Activated CD4-positive, alpha-beta T cell treated with anti-CD3 and anti-CD28 coated beads, Interleukin-2, Interleukin-4, amounts not matched to agents 100 ng/mL and 50 ng/mL, durations not matched to agents 16 hours and 8 hours (primary cell): ENCODE measurements around the gene CEP250.
"Not testable (repeated sequence)": the region's sequence is repeated elsewhere in the genome, so short reads cannot be mapped to it uniquely, and the experiment has no call there.

ENCODE experiments used
- DNase-seq: peaks from one replicate; pipeline ENCODE4 v3.0.0-alpha.2; 2020; ENCODE audit warnings: low spot score

Gene CEP250

DNA sequence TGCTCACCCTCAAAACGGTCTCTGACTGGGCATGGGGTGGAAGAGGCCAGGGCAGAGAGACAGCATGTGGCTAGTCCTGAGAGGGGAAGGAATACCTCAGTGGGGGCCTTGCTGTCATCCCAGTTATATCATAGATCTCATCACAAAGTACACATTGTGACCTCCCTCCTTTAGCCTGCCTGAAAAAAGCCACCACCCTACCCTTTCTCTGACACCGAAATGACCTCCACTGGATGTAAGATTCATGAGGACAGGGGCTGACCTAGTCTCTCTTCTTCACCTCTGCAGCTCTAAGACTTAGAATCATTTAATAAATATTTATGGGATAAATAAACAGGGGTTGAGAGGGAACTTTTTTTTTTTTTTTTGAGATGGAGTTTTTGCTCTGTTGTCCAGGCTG lies 74.2 kb downstream of the CEP250 start, which contains the start of gene C20orf173:
C20orf173 (minus strand) TSS at position 101 of the 400 bp plus-strand sequence. CDS start 279 bp downstream, outside the sequence.
- no peak for DNase-seq

DNA sequence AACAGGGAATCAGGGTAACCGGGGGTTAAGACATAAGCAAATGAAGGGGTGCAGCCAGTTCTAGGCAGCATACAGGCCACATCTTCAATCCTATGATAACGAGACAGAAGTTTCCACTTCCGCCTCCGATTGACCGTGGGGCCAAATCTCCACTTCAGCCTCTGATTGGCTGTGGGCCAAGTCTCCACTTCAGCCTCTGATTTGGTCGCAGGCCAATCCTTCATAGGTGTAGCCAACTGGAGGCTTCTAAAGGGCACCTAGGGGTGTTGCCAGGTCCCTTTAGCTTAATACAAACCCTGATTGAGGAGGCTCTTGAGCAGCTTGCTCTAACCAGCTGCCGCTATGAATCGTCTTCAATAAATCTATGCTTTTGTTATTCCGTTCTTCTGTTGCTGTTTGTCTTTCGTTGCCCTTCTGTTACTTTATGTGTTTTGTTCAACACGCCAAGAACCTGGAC lies 84.4 kb downstream of the CEP250 start:
- DNase-seq: peak; percentile 36

DNA sequence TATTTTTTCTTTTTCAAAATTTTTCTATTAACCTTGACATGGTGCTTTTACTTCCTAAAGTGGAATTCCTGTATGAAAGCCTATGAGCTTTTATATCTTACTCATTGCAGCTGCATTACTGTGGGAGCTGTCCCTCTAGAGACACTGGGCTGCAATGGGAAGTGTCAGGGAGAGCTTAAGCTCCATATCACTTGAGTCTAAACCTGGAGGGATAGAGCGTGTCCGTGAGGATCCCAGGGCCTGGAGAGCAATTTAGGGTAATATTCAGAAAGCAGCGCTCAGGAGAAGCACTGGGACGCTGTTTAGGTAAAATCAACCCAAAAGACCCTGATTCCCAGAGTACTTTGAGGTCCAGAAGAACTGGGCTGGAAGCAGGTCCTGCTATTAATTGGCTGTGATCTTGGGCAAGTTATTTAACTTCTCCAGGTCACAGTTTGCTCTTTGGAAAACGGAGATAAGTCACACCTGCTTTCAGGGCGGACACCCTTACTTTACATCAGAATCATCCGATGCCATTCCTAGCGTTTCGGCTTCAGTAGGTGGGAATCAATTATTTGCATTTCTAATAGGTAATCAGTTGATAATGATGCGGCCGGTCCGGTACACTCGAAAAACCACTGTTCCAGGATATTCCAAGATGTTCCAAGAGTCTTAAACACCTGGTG lies 85.9 kb downstream of the CEP250 start:
- DNase-seq: no peak

DNA sequence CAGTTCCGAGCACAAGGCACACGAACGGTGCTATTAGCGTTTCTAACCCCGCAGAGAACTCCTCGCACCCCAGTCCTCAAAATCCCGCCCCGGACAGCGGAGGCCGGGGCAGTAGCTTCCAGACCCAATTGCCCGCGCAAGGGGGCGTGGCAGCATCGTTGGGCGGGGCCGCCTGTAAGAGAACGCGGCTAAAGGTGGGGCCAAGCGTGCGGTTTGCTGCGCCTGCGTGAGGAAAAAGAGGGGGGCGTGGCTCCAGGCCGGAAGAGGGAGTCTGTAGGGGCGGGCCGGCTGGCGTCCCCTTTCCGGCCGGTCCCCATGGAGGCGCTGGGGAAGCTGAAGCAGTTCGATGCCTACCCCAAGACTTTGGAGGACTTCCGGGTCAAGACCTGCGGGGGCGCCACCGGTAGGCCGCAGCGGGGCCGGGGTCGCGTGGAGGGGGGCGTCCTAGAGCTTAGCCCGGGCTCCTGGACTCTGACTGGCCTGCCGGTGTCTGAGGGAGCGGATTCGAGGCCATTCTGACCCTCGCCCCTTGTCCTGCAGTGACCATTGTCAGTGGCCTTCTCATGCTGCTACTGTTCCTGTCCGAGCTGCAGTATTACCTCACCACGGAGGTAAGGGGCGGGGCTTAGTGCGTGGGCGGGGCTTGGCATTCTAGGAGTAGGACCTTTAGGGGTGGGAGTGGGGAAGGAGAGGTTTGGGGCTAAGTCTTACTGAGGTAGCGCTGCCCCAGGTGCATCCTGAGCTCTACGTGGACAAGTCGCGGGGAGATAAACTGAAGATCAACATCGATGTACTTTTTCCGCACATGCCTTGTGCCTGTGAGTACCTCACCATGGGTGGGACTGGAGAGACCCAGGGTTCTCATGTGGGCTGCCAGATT lies 86.6 kb downstream of the CEP250 start, which contains the start of gene ERGIC3:
ERGIC3 (plus strand) TSS at position 296 of the 880 bp plus-strand sequence; CDS start at position 316, 20 bp downstream.
- DNase-seq: peak; percentile 97

DNA sequence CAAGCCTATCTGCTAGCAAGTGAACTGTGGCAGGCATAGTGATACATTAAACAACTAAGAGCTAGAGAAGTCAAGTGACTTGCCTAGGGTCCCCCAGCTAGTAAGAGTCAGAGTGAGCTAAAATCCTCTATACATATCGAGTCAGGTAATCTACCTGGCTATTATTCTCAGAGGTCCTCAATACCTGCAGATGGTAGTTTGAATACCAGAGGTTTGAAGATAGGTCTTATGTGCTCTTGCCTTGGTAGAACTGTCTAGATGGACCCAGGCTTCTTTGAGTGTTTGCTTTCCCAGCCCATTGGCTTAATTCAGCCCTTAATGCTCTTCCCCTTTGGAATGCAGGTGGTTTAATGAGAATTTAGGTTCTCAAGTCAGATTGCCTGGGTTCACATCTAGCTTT lies 87.6 kb downstream of the CEP250 start:
- no peak for DNase-seq

DNA sequence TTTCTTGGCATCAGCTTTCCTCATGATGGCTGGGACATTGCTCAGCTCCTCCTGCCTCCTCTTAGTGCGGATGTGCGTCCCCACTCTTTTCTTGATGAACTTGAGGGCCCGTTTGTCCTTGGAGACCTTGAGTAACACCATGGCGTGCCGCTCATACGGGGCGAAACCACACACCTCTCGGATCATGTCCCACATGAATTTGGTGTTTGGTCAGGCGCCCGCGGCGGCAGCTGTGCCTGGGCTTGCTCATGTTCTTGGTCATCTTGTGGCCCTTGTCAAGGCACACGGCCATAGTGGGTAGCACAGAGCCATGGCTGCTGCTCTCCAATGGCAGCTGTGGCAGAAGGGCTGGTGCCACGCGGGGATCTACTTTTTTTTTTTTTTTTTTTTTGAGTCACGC lies 89.0 kb downstream of the CEP250 start:
- no peak for DNase-seq

DNA sequence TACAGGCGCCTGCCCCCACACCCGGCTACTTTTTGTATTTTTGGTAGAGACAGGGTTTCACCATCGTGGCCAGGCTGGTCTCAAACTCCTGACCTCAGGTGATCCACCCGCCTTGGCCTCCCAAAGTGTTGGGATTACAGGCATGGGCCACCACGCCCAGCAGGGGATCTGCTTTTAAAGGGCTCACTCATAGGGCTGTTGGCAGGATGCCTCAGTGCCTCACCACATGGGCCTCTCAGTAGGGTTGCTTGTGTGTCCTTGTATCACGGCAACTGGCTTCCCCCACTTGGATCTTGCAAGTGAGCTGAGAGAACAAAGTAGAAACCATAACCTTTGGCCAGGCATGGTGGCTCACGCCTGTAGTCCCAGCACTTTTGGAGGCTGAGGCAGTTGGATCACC lies 89.5 kb downstream of the CEP250 start:
- DNase-seq: not testable (repeated sequence)

DNA sequence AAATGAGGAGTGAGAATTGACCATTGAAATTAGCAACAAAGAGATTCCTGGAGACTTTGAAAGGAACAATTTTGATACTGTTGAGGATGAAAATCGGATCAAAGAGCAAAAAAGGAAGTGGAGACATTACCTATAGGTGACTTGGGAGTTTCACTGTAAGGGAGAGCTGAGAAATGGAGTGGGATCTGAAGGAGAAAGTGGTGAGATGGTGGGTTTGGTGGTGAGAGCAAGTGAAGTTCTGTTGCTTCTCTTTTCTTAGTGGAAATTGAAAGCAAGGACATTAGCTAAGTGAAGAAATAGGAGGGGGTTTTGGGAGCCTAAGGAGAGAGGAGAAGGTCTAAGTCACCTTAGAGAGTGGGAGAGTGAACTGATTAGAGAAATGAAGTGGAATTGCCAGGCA lies 90.7 kb downstream of the CEP250 start:
- no peak for DNase-seq

DNA sequence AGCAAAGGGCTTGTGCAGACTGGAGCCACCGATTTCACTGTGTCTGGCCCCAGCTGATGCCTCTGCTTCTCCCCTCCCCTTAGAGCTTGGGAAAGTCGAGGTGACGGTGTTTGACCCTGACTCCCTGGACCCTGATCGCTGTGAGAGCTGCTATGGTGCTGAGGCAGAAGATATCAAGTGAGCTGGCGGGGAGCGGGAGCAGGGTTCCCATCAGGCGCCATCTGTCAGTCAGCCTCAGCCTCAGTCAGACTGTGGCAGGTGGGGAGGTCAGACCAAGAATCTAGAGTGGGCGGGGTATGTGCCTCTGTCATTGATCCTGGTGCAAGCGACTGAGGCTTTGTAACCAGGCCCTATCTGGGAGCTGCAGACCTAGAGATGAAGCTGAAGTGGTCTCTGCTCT lies 91.9 kb downstream of the CEP250 start:
- DNase-seq: no peak

DNA sequence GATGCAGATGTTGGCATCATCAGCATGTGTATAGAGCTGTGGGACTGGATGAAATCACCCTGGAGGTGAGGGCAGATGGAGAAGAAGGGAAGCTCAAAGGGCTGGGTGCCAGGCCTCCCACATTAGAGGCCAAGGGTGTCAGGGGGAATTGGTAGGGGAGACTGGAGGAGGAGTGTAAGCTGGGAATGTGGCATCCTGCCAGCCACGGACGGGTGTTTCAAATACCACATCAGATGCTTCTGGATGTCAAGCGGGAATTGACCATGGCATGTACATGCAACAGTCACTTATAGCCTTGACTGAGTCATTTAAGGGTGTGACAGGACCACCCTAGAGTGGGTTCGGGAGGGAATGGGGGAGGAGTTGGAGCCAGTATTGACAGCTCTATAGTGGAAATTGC lies 96.1 kb downstream of the CEP250 start:
- no peak for DNase-seq

DNA sequence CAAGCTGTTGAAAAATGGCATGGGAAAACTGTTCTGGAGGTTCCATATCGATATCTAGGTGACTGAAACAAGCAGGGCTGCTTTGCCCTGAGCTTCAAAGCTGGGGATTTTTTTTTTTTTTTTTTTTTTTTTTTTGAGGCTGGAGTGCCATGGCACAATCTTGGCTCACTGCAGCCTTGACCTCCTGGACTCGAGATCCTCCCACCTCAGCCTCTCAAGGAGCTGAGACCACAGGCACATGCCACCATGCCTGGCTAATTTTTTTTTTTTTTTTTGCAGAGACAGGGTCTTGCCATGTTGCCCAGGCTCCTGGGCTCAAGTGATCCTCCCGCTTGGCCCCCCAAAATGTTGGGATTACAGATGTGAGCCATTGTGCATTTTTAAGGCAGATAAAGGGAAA lies 97.5 kb downstream of the CEP250 start:
- DNase-seq: no peak

DNA sequence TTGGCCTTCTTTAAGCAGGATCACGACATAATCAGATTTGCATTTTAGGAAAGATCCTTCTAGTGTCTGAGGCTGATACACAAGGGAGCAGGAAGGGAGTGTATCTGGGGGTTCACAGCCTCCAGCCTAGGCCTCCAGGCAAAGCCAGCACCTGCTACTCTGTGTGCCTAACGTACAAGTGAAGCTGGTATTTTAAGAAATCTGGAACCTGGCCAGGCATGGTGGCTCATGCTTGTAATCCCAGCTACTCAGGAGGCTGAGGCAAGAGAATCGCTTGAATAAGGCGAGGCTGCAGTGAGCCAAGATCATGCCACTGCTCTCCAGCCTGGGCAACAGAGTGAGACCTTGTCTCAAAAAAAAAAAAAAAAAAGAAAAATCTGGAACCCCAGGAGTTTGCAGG lies 100.1 kb downstream of the CEP250 start:
- not testable (repeated sequence) for DNase-seq

DNA sequence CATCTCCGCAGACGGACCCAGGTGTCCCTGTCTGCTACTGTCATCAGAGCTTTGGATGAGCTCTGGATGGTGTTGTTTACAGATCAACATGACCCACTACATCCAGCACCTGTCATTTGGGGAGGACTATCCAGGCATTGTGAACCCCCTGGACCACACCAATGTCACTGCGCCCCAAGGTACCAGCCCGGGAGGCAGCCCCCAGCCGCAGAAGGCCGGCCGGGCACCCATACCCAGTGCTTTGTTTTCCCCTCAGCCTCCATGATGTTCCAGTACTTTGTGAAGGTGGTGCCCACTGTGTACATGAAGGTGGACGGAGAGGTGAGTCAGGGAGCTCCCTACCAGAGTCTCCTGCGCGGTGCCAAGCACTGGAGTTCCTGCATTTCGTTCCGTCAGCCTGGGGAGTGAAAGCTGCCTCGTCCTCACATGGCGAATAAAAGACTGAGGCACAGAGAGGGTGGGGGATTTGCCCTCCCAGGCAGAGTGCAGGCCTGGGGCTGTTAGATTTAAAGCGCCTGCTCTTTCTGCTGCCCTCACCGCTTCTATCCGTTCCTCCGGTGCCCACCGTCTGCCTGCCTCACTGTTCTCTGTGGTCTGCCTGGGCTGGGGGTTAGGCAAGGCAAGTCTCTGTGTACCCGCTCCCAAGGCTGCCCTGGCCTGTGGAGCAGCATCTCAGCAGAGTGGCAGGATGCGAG lies 100.7 kb downstream of the CEP250 start:
- DNase-seq: no peak

DNA sequence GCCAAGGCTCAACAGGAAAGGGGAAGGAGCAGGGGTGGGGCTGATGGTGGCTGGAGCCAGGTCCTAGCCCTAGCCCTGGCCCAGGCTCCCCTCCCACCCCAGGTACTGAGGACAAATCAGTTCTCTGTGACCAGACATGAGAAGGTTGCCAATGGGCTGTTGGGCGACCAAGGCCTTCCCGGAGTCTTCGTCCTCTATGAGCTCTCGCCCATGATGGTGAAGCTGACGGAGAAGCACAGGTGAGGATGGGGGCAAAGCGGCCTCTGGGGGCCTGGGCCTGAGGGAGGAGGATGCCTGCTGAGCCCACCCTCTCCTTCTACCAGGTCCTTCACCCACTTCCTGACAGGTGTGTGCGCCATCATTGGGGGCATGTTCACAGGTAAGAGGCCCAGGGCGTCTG lies 101.5 kb downstream of the CEP250 start:
- DNase-seq: no peak

DNA sequence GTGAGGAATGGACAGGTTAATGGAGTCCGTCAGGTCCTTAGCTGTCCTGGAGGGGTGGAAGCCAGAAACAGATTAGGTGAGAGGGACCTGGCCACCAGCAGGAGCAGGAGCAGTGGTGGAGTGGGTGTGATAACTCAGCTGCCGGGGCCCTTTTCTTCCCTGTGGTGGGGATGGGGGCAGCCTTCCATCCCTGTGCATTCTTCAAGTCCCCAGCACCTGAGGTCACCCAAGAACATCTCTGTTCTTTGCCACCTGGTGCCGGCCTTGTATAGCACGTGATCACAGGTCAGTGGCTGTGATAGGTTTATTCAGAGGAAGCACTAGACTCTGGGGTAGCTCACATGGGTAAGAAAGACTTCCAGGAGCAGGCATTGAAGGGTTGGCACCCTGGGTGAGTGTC lies 103.1 kb downstream of the CEP250 start:
- no peak for DNase-seq

DNA sequence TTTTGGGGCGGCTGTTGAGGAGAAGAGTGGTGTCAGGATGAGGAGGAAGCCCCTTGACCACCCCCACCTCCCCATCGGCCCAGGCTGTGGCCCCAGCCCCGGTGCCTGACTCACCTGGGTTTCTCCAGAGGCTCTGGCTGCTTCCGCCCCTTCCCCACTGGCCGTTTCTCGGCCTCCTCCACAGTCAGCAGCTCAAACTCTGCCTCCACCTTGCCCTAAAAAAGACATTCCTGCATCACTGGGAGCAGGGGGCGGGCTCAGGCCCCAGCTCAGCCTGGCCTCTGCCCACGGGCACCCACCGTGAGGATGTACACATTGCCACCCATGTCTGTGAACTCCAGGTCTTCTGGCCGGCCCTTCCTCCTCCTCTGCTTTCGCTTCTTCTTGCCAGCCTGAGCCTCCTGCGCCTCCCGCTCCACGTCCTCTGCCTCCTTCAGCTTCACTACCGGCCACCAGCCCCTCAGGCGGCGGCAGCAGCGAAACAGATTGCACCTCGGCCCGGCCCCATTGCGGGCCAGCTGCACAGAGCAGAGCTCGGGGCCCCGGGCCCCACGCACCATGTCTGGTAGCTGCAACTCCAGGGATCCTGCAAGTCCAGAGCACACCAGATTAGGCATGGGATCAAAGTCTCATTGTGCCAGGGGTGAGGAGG lies 103.8 kb downstream of the CEP250 start:
- no peak for DNase-seq

DNA sequence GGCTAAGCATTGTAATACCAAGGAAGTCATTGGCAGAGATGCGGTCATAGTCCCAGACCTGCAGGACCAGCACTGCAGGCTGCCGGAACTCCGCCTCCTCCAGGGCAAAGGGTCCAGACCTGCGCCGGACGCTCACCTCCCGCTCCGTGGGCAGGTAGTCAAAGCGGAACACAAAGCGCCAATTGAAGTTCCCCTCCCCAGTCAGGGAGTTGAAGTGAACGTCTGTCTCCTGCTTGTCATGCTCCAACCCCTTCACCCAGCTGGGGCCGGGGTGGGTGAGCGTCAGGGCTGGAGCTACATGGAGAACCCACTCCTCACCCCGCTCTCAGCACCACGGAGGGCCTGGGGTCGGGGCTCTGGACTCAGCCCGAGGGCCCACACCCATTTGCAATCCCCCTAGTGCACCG lies 104.7 kb downstream of the CEP250 start:
- DNase-seq: no peak

DNA sequence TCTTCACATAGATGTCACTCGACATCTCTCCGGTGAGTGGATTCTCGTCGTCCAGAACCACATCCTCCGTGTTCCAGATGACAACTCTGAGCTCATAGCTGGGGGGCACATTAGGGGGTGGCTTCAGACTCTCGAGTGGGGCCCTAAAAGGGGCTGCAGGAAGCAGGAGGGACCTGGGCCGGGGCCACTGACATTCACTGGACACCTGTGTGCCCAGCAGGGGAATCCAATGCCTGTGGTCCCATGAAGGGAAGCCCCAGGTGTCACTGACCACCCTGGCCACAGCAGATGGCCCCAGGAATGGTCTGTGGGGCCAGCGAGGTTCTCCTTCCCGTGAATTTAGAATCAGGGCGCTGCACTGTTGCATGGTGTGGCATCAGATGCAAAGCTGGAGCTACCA lies 105.1 kb downstream of the CEP250 start:
- DNase-seq: no peak

DNA sequence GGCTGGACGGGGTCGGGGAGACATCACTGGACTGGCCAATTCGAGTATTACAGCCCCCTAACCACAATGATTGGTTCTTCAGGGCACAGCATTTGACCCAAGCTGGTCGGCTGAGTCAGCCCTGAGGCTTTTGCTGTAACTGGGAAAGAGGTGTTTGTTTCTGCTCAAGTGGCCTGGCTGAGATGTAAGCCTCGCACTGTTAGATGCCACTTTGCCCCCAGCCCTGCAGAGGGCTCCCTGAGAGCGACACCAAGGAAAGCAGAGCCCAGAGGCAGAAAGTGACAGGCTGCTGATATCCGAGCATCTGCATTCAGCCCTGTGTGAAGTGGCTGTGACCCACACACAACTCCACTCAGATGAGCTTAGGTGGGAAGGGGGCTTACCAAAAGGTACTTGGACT lies 105.9 kb downstream of the CEP250 start:
- no peak for DNase-seq

DNA sequence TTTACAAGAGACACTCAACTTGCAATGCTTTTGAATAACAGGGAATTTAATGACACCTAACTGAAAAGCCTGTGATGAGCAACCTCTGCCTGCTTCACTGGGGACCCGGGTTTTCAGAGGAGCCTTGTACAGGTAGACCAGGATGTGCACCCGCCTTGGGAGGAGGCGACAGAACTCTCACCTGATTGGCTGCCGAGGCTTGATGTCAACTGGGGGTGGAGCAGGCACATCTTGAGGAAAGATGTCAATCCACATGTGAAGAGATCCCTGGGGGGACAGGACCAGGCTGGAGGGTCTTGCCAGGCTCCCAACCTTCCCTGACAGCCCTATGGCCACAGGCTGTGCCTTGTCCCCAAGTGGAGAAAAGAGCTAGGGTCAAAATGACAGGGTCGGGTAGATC lies 106.3 kb downstream of the CEP250 start:
- no peak for DNase-seq

DNA sequence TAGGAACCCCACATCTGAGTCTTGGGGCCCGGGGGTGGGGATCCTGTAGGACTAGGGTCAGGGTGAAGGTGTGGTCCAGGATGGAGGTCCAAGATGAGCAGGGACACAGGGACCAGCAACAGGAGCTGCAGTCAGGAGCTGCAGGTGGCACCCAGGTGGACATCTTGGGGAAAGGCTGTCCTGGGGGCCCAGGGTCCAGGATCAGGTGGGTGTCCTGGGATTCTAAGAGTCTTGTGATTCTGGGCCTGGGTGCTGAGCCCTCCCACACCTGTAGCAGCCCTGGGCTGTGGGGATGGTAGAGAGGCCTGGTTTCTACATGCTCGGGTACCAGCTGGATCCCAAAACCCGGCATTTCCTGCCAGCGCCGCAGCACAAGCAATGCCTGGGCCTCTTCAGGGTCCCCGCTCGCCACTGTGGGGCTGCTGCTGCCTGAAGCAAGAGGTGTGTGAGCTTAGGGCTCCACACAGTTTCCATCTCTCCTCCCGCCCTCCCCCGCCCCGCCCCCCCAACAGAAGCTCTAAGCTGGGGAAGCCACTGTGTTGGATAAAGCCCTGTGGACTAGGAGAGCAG lies 107.2 kb downstream of the CEP250 start:
- no peak for DNase-seq

DNA sequence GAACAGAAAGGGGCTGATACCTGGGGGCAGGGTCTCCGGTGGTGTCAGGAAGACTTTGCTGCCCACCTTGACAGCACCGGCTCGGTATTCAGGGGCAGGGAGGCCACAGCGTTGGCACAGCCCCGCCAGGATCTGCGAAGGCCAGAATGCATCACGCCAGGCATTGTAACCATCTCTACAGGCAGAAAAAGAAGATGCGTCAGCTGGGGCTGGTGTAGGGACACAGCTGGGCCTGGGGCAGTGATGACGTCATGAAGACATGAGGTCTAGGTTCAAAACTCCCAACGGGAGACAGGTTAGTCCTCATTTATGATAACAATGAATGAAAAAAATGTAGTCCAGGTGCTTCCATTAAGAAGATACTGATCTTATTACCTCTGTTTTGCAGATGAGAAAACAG lies 108.4 kb downstream of the CEP250 start:
- DNase-seq: no peak
